HG03457 (cell line): ENCODE results near the gene KRTAP10-11.
"Not testable (repeated sequence)": the region's sequence is repeated elsewhere in the genome, so short reads cannot be mapped to it uniquely, and the experiment has no call there.

ENCODE experiments used
- ATAC-seq: cut with Tn5 transposase; IDR thresholded peaks from one replicate; pipeline ENCODE4 v1.9.1; 2021; ENCODE audit warnings: moderate number of reproducible peaks; ENCODE audit not compliant: unreplicated experiment

Gene KRTAP10-11

DNA sequence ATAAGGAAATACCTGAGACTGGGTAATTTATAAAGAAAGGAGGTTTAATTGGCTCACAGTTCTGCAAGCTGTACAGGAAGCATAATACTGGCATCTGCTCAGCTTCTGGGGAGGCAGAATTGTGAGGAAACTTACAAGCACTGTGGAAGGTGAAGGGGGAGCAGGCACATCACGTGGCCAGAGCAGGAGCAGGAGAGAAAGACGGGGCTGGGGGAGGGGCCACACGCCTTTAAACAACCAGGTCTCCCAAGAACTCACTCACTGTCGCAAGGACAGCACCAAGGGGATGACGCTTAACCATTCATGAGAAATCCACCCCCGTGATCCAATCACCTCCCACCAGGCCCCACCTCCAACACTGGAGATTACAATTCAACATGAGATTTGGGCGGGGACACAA, 15.4 kb downstream of the KRTAP10-11 start:
- not testable (repeated sequence) for ATAC-seq

DNA sequence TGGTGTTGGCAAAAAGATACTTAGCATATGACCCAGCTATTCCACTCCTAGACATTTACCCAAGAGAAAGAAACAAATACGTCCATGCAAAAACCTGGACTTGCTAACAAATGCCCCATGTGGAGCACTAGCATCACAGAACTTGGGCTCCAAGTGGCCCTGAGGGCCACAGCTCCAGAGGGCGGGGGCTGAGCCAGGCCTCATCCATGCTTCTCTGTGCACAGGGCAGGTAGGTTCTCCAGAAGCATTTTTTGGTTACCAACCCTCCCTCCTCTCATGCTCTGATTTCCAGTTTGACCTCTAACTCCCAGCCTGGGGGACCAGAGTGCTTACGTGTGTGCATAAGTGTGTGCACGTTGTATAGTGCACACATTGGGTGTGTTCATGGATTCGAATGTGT, 18.5 kb downstream of the KRTAP10-11 start:
- ATAC-seq = no peak

DNA sequence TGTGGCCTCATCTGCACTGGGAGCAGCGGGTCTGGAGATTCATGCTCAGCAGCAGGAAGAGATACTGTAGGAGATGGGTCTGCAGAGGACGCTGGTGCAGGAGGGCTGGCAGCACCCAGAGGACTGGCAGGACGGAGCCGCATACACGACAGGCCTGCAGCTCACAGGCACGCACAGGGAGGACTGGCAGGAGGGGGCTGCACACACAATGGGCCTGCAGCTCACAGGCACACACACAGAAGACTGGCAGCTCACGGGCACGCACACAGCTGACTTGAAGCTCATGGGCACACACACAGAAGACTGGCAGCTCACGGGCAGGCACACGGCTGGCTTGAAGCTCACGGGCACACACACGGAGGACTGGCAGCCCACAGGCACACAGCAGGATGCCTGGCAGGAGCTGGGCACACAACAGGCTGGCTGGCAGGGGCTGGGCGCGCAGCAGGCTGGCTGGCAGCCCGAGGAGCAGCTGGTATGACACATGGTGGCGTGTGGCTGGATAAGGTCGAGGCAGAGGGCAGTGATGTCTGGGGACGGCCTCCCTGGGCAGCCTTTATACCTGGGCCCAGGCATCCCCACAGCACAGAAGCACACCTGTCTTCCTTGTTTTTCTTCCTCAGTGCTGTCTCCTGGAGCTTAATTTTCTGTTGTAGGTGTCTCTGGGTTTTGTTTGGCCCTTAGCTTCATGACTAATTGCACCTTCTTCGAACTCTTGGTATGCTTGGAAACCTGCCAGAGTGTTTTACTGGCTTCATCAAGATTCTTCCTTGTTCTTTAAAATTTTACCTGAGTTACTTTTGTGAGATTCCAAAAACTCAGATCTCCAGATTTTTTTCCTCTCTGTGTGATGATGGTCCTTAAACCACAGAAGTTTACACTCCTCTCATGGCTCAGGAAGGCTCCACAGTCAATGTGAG, 20.4 kb downstream of the KRTAP10-11 start, which contains the start of gene KRTAP12-2:
Gene KRTAP12-2 (minus strand): TSS at position 527 of the 920 bp plus-strand sequence. CDS start 41 bp downstream, at position 486.
- ATAC-seq = no peak

DNA sequence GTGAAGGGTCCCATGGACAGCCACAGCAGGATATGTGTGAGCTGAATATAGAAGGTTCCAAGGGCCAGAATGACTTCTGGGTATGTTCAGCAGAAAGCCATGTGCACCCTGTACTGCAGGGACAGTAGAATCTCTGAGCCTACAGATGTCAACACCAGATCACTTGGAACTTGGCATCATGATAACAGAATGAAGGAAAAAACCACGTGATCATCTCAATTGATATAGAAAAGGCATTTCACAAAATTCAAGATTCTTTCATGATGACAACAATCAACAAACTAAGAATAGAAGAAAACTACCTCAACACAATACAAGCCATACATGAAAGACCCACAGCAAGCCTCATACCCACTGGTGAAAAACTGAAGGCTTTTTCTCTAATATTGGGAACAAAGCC, 21.4 kb downstream of the KRTAP10-11 start:
- no peak for ATAC-seq

DNA sequence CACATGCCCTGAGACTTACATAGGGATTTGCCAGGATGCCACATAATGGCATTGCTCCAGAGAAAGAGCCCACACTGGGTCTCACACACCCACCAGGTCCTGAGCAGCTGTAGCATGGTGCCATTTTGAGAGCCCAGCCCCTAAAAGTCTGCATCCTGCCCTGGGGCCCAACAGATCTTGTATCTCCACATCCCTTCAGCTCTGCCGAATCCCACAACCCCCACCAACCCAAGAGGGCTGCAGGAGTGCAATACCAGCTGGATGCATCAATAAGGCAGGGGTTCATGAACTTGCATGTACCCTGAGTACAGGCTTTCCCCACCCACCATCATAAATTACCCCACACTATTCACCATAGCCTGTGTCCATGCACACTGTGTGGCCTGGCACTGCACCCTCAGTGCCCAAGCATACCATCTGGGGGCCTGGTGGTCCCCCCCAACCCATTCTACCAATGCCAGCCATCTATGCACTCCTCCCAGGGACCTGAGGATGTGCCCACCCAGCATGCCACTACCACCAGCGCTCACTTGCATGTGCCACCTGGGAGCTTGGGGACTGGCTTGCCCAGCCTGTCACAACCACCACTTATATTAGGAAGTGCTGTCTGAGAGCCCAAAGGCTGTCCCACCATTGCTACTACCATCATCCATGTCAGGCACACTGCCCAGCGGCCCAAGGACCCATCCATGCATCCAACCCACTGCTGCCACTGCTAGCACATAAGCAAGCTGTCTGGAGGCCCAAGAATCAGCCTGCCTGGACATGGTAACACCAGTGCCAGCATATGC, 24.6 kb downstream of the KRTAP10-11 start:
- no peak for ATAC-seq

DNA sequence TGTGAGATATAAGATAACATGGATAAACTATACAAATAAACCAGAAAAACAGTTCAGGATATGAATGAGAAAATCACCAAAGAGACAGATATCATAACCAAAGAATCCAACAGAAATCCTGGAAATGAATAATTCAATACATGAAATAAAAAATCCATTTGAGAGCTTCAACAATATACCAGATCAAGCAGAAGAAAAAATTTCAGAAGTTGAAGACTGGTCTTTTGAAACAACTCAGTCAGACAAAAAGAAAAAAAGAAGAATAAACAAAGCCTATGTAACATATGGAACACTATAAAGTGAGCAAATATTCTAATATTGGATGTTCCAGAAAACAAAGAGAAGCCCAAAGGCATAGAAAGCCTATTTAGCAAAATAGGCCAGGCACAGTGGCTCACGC, 25.7 kb downstream of the KRTAP10-11 start:
- ATAC-seq = no peak

DNA sequence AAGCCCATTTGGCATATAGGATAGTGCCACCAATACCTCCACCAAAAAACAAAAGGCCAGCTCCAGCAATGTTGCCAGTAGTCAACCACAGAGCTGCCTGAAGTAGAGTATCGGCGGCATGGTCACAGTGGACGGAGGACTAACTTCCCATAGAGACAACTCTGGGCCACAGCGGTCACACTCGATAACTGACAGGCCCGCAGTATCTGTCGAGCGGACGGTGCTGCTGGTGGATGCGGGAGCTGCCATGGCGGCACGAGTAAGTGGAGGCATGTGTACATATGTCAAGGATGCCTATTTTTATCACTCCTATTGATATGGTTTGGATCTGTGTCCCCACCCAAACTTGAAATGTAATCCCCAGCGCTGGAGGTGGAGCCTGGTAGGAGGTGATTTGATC, 31.7 kb downstream of the KRTAP10-11 start:
- ATAC-seq = no peak

DNA sequence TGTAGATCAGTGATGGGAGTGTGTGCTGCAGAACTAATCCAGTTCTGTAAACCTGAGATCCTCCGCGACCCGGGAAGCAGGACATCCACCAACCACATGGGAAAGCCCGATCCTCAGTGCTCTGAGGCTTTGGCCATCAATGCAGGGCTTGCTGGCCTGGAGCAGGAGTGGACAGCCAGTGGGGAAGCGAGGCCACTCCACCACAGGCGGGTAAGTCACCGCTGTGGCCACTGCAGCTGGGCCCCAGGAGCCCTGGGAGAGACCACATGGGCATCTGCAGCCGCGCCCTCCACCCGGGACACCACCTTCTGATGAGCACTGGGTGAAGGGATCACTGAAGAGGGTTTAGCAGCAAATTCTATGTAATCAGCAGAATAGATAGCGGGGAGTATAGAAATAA, 34.9 kb downstream of the KRTAP10-11 start:
- ATAC-seq = no peak

DNA sequence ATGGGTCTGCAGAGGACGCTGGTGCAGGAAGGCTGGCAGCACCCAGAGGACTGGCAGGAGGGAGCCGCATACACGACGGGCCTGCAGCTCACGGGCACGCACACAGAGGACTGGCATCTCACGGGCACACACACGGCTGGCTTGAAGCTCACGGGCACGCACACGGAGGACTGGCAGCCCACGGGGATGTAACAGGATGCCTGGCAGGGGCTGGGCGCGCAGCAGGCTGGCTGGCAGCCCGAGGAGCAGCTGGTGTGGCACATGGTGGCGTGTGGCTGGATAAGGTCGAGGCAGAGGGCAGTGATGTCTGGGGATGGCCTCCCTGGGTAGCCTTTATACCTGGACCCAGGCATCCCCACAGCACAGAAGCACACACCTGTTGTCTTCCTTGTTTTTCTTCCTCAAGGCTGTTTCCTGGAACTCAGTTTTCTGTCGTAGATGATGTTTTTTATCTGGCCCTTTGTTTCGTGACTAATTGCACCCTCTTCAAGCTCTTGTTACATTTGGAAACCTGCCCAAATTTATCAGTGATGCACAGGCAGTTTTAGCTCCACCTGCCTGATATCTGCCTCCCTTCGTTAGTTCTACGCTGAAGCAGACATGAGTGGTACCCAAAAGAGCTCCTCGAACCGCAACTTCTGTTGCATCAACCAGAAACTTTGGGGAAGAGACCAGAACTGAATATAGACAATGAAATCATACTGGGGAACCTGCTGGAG, 35.8 kb downstream of the KRTAP10-11 start, which contains the start of gene KRTAP12-1:
Gene KRTAP12-1 (minus strand): TSS at position 303 of the 719 bp plus-strand sequence. CDS start 40 bp downstream, at position 263.
- no peak for ATAC-seq

DNA sequence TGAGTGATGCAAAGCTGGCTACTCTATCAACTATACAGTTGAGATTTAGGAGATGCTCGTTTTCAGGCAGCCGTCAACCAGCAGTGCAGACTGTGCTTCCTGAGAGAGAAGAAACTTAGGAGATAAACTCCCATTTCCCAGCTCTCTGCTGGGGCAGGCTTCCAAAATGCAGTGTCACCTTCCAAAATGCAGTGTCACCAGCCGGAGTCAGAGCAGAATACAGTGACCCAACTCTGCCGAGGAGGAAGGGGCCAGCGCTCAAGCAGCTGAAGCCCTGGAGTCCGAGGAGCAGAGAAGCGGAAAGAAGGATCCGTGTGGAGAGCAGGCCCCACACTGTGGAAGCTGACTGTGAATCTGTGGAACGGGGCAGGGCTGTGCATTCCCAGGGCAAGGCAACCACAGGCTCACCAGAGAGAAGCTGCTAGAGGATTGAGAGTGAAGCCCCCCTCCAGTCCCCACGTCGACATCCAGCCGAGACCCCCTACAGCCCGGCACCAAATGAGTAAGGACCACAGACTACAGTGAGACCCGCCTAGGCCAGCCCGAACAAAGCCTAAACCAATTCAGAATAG, 36.5 kb downstream of the KRTAP10-11 start:
- no peak for ATAC-seq

DNA sequence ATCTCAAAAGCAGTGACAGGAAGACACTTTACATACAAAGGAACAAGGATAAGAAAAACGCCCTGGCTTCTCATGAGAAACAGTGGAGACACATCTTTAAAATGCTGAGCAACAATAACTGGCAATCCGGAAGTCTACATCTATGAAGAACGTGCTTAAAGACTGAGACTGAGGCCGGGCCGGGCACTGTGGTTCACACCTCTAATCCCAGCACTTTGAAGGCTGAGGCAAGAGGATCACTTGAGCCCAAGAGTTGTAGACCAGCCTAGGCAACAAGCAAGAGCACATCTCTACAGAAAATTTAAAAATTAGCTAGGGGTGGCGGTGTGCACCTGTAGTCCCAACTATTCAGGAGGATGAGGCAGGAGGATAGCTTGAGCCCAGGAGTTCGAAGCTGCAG, 37.9 kb downstream of the KRTAP10-11 start:
- ATAC-seq = no peak

DNA sequence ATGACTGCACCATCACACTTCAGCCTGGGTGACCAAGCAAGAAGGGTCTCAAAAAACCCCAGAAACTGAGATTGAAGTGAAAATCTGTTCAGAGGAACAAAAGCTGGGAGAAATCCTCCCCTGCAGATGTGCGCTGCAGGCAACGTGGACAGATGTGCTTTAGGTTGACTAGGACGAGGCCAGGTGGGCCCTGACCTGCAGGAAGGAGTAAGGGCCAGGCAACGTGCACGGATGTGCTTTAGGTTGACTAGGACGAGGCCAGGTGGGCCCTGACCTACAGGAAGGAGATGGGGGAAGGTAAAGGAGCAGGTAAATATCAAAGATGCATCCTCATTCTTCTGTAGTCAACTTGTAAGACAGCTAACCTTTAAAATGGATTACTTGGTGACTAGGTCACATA, 38.3 kb downstream of the KRTAP10-11 start:
- ATAC-seq = no peak

DNA sequence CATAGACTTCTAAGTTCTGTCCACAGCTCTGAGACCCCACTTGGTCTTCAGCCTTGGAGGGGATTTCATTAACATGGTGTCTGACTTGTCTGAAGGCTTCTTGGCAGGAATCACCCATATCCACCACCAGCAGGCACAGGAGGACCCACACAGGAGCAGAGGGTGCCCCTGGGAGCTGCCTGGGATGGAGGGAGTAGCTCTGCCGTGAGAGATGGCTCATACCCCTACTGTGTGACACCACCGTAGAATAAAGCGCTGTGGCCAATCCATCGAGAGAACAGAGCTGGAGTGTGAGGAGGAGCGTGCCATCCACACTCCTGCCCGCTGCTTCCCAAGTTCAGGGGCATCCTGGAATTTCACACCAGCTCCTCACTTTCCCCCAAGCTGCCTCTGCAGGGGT, 38.8 kb downstream of the KRTAP10-11 start:
- ATAC-seq = not testable (repeated sequence)

DNA sequence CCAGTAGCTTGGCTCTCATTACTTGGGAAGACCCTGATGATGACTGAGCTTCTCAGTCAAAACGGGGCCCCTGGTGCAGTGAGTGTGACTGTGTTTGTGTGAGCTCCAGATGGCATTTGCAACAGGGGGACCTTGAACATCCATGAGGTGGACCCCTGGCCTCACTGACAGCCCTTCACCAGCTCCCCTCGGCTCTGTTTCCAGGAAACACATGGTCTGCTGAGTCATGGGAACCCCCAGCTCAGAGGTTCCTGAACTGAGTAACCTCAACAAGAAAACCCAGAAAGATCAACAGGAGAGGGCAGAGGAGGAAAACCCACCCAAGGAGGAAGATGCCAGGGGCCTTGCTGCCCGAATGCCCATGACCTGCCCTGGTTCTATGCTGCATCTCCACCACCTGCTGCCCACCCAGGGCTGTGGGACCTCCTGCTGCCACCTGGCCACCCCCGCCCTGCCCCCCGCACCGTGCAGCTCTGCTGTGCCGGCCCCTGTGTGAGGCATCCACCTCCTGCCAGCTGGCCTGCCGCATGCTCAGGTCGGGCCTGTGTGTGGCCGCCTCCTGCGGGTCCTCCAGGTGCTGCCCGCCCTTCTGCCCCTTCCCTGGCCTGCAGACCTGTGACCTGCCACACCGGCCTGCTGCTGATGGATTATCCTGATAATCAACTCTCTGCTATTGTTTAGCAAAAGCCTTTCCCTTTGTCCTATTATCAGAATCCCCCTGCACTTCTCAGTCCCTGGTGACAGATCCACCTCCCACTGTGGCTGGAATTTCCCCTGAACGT, 40.0 kb downstream of the KRTAP10-11 start:
- no peak for ATAC-seq

DNA sequence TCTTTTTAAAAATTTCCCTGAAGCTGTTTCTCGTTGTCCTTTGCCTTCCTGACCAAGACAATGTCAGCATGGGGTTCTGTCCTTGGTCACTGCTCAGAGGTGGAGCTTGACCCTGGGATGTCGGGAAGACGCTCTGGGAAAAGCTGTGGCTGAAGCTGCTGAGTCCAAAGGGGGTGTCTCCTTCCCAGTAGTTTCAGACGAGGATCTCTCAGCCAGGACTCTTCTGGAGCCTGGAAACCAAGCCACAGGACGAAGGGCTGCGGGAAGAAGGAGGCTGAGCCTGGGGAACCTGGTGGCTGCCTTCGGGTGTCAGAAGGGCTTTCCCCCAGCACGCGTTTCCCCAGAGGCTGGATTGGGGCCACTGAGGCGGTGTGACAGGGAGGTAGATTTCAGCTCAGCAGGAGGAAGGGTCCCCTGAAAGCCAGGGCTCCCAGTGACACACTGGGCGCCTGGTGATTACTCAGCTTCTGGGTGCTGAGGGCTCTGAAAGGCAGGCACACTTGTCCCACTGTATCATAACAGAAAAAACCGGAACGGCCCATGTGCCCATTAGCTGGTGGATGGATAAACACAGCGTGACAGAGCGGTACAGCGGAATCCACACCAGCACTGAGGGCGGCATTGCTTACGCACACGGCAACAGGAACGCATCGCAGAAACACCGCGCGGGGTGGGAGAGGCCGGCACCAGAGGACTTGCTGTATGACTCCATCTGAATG, 40.8 kb downstream of the KRTAP10-11 start:
- ATAC-seq = no peak

DNA sequence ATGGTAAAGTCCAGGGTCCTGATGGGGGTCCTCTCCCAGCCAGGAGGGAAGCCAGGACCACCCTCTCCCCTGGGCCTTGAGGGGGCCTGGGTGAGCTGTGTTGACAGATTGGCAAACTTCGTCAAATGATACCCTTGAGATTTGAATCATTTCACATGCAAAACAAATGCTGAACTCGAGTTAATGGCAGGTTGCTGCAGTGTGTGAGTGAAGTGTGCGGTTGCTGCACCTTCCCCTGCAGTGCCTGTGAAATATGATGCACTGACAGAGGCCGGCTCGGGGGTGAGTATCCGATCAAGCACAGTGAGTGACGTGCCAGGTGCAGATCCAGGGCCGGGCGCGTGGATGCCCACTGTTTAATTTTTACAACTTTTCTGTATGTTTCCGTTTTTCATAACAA, 41.5 kb downstream of the KRTAP10-11 start:
- ATAC-seq = no peak

DNA sequence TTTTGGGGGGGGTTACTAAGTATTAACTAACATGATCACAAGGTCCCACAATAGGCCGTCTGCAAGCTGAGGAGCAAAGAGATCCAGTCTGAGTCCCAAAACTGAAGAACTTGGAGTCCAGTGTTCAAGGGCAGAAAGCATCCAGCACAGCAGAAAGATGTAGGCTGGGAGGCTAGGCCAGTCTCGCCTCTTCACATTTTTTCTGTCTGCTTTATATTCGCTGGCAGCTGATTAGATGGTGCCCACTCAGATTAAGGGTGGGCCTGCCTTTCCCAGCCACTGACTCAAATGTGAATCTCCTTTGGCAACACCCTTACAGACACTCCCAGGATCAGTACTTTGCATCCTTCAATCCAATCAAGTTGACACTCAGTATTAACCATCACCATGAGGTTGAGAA, 43.5 kb downstream of the KRTAP10-11 start:
- ATAC-seq = not testable (repeated sequence)

DNA sequence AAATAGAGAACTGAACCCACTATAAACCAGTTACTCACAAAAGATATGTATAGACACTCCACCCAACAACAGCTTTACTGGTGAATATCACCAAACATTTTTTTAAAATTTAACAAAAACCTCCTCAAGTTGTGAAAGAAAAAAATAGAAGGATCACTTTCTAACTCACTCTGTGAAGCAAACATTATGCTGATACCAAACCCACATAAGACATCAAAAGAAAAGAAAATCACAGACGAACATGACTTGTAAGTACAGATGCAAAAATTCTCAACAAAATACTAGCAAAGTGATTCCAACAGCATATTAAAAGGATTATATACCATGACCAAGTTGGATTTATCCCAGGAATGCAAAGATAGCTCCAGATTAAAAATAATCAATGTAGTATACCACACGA, 45.5 kb downstream of the KRTAP10-11 start:
- no peak for ATAC-seq

DNA sequence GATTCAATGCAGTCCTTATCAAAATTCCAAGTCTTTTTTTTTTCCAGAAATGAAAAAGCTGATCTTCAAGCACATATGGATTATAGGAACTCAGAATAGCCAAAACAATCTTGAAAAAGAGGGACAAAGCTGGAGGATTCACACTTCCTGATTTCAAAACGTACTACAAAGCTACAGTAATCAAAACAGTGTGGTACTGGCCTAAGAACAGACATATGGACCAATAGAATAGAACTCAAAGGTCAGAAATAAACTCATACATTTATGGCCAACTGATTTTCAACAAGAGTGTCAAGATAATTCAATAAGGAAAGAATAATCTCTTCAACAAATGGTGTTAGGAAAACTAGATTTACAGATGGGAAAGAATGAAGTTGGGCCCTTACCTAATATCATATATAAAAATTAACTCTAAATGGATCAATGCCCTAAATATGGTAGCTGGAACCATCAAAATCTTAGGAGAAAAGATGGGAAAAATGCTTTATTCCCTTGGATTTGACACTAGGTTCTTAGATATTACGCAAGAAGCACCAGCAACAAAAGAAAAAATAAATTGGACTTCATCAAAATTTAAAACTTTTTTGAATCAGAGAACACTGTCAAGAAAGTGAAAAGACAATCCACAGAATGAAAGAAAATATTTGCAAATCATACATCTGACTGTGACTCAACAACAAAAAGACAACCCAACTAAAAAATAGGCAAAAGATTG, 46.7 kb downstream of the KRTAP10-11 start:
- no peak for ATAC-seq
